NCI-H146 (cell line): ENCODE results near the gene FAM47C.
A peak's percentile ranks its signal among the peaks of the same experiment; 100 is the strongest.
"Not testable (repeated sequence)": the region's sequence is repeated elsewhere in the genome, so short reads cannot be mapped to it uniquely, and the experiment has no call there.

Source experiments
- DNase-seq: peaks from one replicate; lab custom pipeline; 2025; lab: John Stamatoyannopoulos, UW

The FAM47C gene

DNA sequence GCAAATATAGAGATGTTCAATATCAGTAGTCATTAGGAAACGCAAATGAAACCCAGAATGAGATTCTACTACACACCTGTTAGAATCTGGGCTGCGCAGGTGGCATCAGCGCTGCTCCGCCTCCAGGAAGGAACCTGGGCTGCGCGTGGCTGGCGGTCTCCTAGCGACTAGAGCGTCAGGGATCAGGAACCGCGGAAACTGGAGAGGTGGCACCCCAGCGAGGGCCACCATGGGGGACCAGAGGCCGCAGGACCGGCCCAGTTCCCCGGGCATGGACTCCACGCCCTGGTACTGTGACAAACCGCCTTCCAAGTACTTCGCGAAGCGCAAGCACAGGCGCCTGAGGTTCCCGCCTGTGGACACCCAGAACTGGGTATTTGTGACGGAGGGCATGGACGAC is at the start of gene FAM47C:
TSS of gene FAM47C (plus strand) at position 185 of the 400 bp plus-strand sequence. CDS start at position 230, 45 bp downstream.
- DNase-seq: not testable (repeated sequence)

DNA sequence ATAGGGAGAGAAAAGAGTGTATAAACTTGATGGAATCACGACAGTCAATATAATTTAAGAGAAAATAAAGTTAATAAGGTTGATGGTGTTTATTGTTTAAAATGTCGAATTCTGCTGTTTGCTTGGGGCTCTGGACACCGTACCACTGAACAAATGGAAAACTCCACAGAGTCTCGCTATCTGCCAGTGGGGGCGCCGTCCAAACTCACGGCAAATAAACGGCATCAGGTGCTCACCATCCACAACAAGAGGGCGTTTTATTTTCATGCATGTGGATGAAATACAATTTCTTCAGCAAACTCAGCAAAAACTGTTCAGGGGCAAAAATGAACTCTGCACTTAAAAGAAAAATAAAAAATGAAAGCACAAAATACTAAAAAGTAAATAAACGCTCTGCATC is 46.6 kb upstream of the FAM47C start:
- no peak for DNase-seq

DNA sequence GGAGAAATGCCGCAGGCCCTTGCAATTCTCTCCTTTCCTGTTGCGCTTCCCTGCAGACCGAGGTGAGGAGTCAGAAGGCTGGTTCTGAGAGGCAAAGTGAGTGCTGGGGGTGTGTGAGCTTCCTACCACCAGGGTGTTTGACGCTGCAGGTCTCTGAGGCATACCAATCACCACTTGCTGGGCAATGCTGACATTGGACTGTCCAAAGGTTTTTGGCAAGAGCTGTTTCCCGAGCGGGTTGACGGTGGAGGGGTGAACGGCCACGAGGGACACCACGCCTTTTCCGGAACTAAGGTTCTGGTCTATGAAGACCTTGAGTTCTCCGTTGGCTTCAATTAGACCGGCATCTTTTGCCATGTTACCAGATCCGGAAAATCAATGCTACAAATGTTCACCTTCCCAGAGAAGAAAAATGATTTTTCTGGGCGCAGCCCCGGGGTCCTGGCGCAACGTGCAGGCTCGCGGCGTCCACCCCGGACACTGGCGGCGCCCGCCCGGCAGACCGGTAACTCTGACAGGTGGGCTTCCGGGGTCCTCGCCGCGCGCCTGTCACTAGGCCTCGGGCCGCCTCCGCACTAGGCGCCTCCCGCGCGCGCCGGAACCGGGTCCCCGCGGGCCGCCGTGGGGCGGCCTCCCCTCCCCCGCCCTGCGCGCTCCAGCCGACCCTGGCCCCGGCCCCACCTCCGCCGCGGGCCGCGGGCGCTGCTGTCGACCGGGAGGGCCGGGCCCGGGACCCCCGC is 44.9 kb upstream of the FAM47C start:
- DNase-seq: no peak

DNA sequence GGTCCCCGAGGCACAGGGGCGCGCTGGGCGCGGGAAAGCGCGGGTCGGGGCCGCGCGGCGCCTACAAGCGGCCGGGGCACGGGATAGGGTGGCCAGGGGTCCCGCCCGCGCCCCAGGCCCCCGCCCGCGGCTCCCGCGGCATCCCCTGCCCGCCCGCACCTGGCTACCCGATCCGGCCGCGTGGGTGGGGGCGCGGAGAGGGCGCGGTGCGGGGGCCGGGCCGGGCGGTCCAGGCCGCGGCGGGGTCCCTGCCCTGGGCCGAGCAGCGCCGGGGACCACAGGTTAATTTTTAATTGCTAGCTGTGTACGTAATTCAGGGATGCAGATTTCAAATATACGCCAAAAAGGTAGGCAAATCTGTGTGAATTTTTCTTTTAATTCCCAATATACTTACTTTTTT is 44.3 kb upstream of the FAM47C start:
- DNase-seq: no peak

DNA sequence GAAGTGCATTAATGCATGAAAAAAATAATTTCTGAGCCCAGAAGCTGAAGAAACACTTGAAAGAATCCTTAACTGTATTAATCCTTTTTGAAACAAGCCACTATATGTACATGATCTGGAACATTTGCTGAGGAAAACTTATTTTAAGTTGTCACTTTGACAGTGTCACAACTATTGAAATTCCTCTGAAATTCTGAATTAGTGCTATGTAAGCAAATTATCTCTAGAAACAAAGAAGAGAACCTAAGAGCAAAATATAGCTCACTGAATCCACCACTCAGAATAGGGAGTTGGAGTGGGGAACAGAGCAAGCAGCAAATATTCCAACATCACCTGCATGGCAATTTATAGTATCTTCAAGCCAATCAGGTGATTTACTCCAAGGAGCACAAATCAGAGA is 34.6 kb upstream of the FAM47C start:
- DNase-seq: no peak

DNA sequence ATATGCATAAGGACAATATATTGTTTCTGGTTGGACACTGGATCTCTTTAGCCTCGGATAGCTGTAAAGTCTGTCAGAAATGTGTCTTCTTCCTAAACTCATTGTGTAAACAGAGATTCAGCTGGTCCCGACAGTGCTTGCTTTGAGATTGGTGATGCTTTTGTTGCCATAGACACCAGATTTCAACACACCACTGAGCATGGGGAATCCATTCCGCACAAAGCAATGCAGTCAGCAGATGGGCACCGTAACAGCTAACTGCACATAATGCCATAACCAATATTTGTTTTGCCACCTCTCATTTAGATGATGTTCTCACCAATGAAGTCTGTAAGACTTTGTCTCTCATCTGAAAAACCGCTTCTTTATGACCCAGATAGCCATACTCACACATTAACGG is 33.3 kb upstream of the FAM47C start:
- no peak for DNase-seq

DNA sequence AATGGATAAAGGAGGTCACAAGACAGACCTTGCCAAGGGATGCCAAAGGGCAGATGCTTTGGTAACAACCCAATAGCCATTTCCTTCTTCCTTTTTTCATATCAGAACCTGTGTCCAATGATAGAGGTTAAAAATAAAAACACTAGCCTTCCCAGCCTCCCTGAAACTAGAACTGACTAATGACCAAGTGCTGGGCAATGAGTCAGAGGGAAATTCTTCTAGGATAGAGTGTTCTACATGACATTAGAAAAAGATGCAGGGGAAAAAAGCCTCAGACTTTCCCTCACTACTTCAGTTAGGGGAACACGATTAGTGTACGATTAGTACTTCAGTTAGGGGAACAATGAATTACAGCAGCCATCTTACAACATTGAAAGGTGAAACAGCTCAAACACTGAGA is 29.3 kb upstream of the FAM47C start:
- DNase-seq: no peak

DNA sequence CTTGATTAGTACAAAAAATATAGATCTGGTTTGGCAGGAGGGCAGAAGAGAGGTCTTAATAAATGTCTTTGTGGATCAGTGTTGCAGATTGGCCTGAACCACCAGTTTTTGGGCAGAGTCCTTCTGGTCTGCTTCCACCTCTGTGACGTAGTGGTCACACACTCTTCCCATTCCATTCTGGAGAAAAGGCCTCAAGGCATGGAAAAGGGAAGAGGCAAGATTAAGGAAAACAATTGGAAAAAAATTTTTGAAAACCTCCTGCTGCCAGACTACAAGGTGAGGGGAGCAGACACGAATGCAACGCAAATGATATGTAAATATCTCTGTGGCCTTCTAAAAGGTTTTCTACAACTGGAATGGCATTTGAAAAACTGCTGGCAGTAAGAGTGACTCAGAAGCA is 24.3 kb upstream of the FAM47C start:
- DNase-seq: no peak

DNA sequence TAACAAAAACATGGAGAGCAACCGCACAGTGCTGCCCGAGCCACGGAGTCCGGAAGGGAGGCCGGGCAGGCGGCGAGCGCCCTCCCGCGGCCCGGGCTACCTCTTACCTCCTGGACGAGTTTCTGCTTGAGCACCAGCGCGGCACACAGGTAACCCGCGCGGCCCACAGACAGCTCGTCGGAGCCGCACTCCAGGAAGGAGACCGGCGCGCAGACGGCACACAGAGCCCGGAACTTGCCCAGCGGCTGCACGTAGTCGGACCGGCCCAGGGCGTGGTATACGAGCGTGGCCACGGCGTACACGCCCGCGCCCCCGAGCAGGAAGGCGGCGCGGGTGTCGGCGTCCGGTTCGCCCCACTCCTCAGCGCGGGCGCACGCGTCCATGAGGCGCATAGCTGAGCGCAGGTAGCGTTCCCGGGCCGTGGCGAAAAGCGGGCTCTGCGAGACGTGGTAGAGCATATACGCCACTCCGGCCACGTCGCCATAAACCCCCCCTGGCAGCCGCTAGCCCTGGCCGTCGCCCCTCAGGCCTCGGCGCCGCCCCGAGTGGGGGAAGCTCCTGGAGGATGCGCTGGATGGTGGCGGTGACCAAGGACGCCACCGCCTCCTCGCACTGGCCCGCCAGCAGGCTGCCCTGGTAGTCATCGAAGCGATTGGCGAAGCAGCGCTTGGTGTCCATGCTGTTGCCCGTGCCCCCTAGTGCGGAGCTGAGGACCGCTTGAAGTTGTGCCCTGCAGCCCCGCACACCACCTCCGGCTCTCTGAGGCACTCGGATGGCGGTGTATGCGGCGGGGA is 22.6 kb upstream of the FAM47C start:
- DNase-seq: not testable (repeated sequence)

DNA sequence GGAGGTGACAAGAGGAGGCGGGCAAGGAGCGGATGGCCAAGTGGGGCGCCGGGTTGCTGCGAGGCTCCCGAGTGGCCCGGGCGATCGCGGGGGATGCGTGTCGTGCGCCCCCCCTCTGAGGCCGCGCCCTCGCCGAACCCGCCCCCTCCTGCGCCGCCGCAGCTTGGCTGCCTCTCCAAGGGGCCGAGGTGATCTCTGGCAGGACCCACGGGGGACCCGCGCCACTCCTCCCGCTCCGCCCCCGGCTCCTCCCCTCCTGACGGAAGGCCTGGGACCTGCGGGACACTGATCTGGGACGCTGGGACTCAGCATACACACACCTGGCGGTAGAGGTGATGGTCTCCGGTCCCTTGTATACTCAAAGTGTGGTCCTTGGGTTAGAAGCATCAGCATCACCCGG is 21.9 kb upstream of the FAM47C start:
- no peak for DNase-seq

DNA sequence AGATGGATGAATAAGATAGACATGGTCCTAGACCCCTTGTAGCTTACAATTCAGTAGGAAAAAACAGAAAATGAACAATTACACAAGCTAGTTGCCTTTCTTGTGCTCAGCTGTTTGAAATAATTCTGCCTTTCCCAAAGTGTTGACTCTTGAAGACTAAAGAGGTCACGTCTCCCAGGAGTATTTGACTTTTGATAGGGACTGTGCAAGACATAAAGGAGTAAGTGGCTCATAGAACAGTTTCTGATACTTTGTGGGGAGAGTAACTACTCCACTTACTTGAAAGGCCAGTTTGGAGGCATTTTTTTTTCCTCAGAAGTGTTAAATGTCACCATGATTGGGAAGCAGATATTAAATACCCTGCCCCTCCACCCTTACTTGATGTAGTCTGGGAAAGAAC is 21.0 kb upstream of the FAM47C start:
- DNase-seq: not testable (repeated sequence)

DNA sequence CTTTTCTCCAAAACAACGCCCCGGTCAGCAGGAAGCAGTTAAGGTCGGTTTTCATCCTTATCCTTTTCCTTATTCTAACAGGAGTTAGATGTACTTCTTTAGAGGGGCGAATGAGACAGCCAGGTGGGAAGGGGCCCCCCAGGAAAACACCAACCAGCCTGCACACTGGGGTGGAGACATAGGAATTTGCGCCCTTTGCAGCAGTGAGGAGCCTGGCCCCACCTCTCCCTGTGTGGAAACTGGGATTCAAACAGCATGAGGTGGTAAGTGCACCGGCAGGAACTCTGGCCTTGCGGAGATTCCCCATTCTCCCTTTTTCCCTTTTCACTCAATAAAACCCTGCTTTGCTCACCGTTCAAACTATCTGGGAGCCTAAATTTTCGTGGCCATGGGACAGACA is 8.0 kb upstream of the FAM47C start:
- DNase-seq: no peak

DNA sequence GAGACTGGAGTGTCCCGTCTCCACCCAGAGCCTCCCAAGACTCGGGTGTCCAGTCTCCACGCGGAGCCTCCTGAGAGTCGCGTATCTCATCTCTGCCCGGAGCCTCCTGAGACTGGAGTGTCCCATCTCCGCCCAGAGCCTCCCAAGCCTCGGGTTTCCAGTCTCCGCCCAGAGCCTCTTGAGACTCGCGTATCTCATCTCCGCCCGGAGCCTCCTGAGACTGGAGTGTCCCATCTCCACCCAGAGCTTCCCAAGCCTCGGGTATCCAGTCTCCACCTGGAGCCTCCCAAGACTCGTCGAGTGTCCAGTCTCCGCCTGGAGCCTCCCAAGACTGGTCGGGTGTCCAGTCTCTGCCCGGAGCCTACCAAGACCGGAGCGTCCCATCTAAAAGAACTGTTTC is 2.3 kb downstream of the FAM47C start:
- no peak for DNase-seq

DNA sequence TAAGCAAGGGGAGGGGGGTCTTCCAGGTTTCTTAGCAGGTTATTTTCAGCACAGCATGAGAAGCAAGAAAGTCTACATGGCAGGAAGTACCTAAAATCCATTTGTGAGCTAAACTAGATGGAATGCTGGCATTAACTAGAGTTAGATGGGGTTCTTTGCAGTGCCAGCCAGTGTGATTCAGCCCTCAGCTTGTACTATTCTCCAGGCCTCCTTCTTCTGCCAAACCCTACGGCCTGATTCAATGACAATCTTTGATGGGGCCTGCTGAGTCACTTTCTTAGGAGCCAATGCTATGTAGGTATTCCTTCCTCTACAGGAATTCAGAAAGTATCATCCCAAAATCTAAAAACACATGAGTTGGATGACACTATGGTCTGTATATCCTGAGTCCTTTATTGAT is 26.1 kb downstream of the FAM47C start:
- not testable (repeated sequence) for DNase-seq

DNA sequence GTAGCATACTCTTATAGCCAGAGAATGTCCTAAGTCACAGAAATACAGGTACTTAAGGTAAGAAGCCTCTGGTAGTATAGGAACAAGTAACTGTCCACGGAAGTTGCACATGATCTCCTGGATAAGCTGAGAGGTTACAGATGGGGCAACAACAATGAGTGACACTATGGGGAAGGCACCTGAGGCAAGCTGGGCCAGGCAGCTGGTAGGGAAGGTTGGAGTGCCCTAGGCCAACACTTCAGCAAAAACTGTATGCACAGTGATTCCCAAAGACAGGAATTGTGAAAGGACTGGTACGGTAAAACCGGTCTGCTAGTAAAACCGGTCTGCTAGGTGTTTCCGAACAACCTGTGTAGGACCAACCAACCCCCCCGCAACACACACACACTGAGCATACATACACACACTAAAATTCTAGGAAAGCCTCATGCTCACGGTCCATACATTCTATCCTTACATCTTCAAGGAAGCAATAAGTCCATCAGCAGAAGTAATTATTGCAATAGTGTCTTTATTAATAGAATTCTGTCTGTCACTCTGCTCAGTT is 28.6 kb downstream of the FAM47C start:
- not testable (repeated sequence) for DNase-seq

DNA sequence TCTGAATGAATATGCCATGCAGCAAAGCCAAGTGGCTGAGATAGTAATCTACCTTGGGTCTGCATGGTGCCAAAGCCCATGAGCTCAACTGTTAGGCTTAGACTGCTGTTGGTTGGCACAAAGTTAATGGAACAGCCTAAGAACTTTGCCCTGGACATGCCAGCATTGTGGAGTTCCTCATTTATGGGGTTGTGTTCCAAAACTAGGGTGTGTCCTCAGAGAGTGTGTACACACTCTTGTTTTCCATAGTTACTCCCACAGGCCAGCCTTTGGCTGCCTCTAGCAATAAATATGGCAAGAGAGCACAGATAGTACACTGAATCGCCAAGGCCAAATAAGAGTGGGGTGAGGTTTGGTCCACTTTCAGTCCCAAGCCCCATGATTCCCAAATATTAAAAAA is 30.6 kb downstream of the FAM47C start:
- not testable (repeated sequence) for DNase-seq

DNA sequence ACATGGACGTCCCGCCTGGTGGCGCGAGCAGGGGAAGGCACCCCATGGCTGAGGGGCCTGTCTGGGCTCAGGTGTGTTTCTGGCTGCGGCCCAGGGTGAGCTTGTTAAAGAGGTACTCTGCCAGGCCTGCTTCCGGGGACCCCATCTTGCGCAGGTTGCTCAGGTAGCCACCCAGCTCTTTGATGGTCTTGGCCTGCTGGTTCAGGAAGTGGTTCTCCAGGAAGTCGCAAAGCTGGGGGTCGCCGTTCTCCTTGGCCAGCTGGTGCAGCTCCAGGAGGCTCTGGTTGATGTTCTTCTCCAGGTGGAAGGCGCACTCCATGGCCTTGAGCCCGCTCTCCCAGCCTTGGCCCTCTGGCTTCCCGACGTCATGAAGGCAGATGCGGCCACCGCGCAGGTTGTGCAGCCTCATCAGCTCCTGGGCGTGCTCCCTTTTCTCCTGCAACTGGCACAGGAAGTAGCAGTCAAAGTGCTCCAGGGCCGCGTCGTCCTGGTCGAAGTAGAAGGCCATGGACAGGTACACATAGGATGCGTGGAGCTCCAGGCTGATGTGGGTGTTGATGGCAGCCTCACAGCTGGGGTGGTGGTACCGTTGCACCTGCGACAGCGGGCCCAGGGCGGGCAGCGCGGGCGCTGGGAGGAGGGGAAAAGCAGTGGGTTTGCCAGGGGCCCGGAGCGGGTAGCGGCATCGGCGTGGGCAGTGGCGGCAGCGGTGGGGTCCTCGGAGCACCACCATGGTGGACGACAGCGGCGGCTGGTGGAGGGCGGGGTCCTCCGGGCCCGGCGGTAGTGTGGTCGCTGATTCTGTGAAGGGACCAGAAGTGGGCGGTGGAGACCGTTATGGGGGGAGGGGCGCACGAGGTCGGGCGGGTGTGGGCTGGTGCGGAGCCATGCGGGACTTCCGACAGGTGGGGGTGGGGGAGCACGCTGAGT is 35.1 kb downstream of the FAM47C start:
- DNase-seq: not testable (repeated sequence)

DNA sequence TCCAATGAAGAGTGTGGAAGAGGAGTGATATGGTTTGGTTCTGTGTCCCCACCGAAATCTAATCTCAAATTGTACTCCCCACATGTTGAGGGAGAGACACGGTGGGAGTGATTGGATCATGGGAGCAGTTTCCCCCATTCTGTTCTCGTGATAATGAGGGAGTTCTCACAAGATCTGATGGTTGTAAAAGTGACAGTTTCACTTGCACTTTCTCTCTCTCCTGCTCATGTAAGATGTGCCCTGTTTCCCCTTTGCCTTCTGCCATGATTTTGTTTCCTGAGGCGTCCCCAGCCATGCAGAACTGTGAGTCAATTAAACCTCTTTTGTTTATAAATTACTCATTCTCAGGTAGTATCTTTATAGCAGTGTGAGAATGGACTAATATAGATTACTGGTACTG is 39.6 kb downstream of the FAM47C start:
- DNase-seq: no peak

DNA sequence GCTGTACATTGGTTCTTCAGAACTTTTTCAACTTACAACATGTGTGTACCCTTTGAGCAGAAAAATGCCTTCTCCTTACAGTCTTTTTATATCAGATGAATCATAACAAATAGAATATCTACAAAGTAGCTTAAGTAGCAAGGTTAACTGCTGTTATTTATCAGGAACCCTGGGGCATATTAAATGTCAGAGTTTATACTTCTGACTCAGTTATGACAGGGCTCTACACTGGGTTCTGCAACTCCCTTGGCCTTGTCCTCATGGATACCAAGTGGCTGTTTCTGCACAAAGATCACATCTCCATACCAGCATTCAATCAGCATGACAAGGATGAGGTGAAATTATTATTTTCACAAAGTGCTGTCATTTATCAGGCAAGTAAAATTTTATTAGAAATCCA is 49.4 kb downstream of the FAM47C start:
- not testable (repeated sequence) for DNase-seq

DNA sequence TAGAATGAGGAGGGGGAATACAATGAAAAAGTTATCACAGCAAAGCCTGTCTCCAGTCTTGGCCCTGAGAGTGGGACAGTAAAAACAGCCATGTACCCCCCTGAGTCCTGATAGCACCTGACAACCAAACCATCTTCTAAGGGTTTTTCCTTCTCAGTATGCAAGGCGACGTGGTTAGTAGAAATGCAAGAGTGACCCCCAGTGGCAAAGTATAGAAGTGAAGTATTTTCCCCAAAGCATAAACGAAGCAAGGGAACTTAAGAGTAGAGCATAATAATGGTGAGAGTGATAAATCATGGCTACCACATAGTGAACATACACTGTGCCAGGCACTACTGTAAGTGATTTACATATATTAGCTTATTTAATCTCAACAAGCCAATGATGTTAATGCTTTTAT is 52.8 kb downstream of the FAM47C start:
- peak; percentile 3 for DNase-seq
